Heart left ventricle (tissue), 13 donors: ENCODE measurements around the gene ASAP2.

Source experiments
- POLR2A ChIP-seq, 2 donors: fragments of 450-650 bp; IDR thresholded peaks; one replicate each; pipeline ENCODE4 v1.6.1; 2017; ENCODE audit warnings: antibody characterized with exemption in 2 of 2, mild to moderate bottlenecking in 2 of 2, moderate library complexity in 2 of 2
- TF ChIP-seq, protein P1 (sequence below), 12 donors: fragments of 200-600 bp; sonication (generic) in 4 of 12; IDR thresholded peaks; one replicate each; pipeline versions ENCODE4 v1.5.0 to v1.8.0; 2018 to 2022; ENCODE audit warnings: antibody characterized with exemption in 12 of 12, mild to moderate bottlenecking in 5 of 12
- donor health status: ischemic (EF 13 %, LVEDD 7.1; RV severe dilation, severe dysfunction).
- donor health status: DM: no; HTN: yes; CAD: no.
- donor health status: DM: no; HTN: no; CAD: no.
- donor health status: ischemic (EF 25% LVEDD 6.9; RV normal size, moderate dysfunction).
- donor health status: ischemic (EF 25% LVEDD 5.7; RV mildly dilated, moderate dysfunction).
- donor health status: ischemic (EF 35%, LVEDD 5.7; RV mildly dilated, moderate dysfunction).
- donor health status: nonischemic (EF 11% LVEDD 7.7; RV severe dilation, severe dysfunction).
- donor health status: DM: yes; HTN: yes; CAD: no.
- donor health status: PGD.
- donor health status: ischemic (EF 29% LVEDD 5.4; RV normal size, mild dysfunction).
- donor health status: nonischemic (EF 23%, LVEDD 6.1; RV moderate dilation, normal function).

DNA sequence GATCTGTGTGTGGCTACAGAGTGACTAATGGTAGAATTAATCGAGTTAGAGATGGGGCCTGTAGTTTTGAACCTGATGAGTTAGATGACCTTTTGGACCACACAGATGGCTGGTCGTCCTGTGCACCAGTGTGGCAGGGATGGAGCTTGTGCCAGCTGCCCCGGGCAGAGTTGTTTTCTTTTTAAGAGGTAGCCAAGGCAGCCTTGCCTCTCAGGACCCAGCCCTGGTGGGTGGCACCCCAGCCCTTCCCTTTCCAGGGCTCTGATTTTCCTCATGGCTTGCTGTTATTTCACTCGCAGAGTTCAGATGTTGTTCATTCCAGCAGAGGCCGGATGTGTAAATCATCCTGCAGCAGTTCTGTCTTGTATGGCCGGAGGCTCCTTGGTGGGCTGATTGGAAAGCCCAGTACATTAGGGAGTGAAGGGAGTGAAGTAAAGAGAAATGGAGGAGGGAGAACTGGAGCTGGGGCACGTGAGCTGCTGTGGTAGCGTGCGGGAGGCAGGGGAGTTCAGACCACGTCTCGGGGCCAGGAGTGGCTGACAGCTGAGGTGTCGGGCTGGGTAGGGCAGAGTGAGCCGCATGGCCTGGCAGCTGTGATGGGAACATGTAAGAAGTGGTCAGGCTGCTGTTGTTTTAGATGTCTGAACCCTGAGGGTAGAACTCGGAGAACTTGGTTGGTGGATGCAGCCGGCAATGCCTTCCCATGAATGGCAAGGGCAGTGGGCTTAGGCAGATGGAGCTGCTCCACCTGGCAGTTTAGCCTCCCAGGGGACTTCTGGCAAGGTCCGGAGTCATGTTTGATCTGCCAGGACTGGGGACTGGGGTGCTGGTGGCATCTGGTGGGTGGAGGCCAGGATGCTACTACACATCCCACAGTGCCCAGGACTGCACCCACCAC lies 28.8 kb downstream of the ASAP2 start:
- TF ChIP-seq, protein P1, sequence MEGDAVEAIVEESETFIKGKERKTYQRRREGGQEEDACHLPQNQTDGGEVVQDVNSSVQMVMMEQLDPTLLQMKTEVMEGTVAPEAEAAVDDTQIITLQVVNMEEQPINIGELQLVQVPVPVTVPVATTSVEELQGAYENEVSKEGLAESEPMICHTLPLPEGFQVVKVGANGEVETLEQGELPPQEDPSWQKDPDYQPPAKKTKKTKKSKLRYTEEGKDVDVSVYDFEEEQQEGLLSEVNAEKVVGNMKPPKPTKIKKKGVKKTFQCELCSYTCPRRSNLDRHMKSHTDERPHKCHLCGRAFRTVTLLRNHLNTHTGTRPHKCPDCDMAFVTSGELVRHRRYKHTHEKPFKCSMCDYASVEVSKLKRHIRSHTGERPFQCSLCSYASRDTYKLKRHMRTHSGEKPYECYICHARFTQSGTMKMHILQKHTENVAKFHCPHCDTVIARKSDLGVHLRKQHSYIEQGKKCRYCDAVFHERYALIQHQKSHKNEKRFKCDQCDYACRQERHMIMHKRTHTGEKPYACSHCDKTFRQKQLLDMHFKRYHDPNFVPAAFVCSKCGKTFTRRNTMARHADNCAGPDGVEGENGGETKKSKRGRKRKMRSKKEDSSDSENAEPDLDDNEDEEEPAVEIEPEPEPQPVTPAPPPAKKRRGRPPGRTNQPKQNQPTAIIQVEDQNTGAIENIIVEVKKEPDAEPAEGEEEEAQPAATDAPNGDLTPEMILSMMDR (IDR thresholded peaks at IDR 0.05) = no peak
- TF ChIP-seq POLR2A (IDR thresholded peaks at IDR 0.05) = no peak
